ENCODE measurements around the gene FABP1.

The FABP1 gene

DNA sequence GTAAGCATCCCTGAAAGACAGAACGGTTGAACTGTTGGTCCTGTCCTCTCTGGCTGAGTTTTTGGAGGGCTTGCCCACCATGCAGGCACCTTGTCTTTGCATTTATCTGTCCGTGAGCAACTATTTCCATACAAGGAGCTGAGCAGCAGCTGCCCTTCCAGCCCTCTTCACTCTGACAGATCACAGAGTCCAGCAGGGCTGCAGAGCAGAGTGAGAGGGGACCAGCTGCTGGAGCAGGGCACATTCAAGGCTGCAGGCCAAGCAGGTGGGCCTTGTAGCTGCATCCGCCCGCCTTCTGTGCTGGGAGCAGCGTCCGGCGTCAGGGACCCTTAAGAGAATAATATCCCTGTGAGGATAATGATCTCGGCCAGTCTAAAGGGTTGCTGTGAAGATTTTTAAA is 50.8 kb downstream of the FABP1 start:
- no peak for DNase-seq

DNA sequence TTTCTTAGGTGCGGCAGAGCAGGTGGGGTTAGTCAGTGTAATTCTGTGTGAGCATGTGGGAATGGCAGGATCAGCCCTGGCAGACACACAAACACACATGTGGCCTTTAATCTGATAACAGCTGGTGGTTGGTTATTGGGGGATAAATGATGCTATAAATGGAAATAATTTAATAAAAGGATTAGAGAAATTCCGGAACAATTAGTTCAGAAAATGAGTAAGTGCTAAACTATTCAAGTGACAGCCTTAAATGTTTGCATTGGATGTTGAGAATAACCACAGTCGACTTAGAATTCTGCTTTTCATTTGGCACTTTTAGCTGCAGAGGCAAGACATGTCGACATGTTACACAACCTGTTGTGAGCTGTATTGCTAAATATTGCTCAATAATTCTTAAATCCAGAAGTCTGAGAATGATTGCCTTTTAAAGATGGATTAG is 53.0 kb downstream of the FABP1 start:
- DNase-seq, result no peak

DNA sequence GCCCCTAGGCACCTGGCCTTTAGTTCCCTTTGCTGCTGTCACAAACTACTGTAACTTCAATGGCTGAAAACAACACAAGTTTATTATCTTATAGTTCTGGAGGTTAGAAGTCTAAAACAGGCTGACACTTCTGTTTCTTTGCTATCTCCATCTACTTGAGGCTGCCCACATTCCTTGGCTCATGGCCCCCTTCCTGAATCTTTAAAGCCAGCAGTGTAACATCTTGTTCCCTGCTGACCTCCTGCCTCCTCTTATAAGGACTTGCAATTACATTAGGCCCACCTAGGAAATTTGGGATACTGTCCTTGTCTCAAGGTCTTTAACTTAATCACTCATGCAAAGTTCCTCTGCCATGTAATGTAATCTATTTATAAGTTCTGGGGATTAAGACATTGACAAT is 53.7 kb downstream of the FABP1 start:
- DNase-seq, result no peak

All from DMS 273 treated with DMSO at 0.1 percent for 48 hours (cell line).